PC-3 (cell line): ENCODE data around the gene LCE7A. TPM values are rescaled to one million over a fixed set of nuclear protein-coding genes. Genes with fewer than 3 reads are reported as not detected.

ENCODE experiments used
- ATAC-seq: fragments of 200-7000 bp; cut with Tn5 transposase; 2 replicates; pipeline ENCODE4 v1.9.1; 2020; ENCODE audit warnings: mild to moderate bottlenecking, moderate library complexity
- BruUV-seq: library from RNA; stranded (reverse); fragments of 400-500 nt; replicated peaks from 2 replicates; lab custom pipeline; 2021; lab: Mats Ljungman, UMichigan
- CTCF ChIA-PET: fragments of 300-600 bp; sonication (Branson Sonifier 250); formaldehyde crosslinking; loops from one replicate; lab custom pipeline; 2022; ENCODE audit warnings: antibody characterized with exemption; lab: Charles Lee
- POLR2A ChIA-PET: fragments of 300-600 bp; sonication (Branson Sonifier 250); formaldehyde crosslinking; loops from one replicate; lab custom pipeline; 2022; ENCODE audit warnings: antibody characterized with exemption; ENCODE audit not compliant: unreplicated experiment; lab: Charles Lee
- DNase-seq: peaks from one replicate; pipeline ENCODE4 v3.0.0-alpha.2; 2015
- H2AFZ ChIP-seq: fragments of 300-600 bp; sonication (generic); 2 replicates; pipeline ENCODE4 v1.6.0; 2016; ENCODE audit warnings: antibody characterized with exemption, low read length
- H3F3A ChIP-seq: fragments of 300-600 bp; sonication (generic); one replicate; pipeline ENCODE4 v1.6.0; 2017; ENCODE audit warnings: antibody characterized with exemption, low read length, control low read depth, mild to moderate bottlenecking; ENCODE audit not compliant: unreplicated experiment
- H3K27ac ChIP-seq: fragments of 300-600 bp; sonication (generic); 2 replicates; pipeline ENCODE4 v1.5.1; 2016; ENCODE audit warnings: mild to moderate bottlenecking, low read length
- H3K27me3 ChIP-seq: fragments of 300-600 bp; sonication (generic); 2 replicates; pipeline ENCODE4 v1.6.1; 2016; ENCODE audit warnings: low read length, mixed read lengths
- H3K36me3 ChIP-seq: fragments of 300-600 bp; sonication (generic); 2 replicates; pipeline ENCODE4 v1.6.1; 2016; ENCODE audit warnings: low read depth, mixed run types, low read length, mixed read lengths
- H3K4me1 ChIP-seq: fragments of 300-600 bp; sonication (generic); 2 replicates; pipeline ENCODE4 v1.5.1; 2016; ENCODE audit warnings: low read length; ENCODE audit not compliant: insufficient read depth
- H3K4me2 ChIP-seq: fragments of 300-600 bp; sonication (generic); 2 replicates; pipeline ENCODE4 v1.6.0; 2016; ENCODE audit warnings: low read length
- H3K4me3 ChIP-seq: fragments of 300-600 bp; sonication (generic); 2 replicates; pipeline ENCODE4 v1.5.1; 2016; ENCODE audit warnings: mild to moderate bottlenecking, low read length, mixed read lengths
- H3K79me2 ChIP-seq: fragments of 300-600 bp; sonication (generic); 2 replicates; pipeline ENCODE4 v1.6.1; 2017; ENCODE audit warnings: low read length, mixed read lengths
- H3K9ac ChIP-seq: fragments of 300-600 bp; sonication (generic); 2 replicates; pipeline ENCODE4 v1.6.0; 2016; ENCODE audit warnings: mild to moderate bottlenecking, low read length
- H3K9me2 ChIP-seq: fragments of 300-600 bp; sonication (generic); replicated peaks from 2 replicates; pipeline ENCODE4 v1.6.1; 2016; ENCODE audit warnings: mixed run types, low read length, mixed read lengths
- H3K9me3 ChIP-seq: fragments of 300-600 bp; sonication (generic); 2 replicates; pipeline ENCODE4 v1.6.1; 2016; ENCODE audit warnings: low read length, mixed read lengths
- H4K20me1 ChIP-seq: fragments of 300-600 bp; sonication (generic); 2 replicates; pipeline ENCODE4 v1.6.1; 2016; ENCODE audit warnings: low read length, mixed read lengths
- CTCF ChIP-seq: fragments of 300-600 bp; sonication (generic); conservative IDR thresholded peaks from 2 replicates; pipeline ENCODE4 v1.5.1; 2017; ENCODE audit warnings: antibody characterized with exemption, low read depth, mild to moderate bottlenecking, low read length
- EZH2 ChIP-seq: fragments of 300-600 bp; sonication (generic); IDR thresholded peaks from one replicate; pipeline ENCODE4 v1.6.1; 2017; ENCODE audit warnings: antibody characterized with exemption, mild to moderate bottlenecking, low read length; ENCODE audit not compliant: unreplicated experiment
- EZH2phosphoT487 ChIP-seq: fragments of 300-600 bp; sonication (generic); IDR thresholded peaks from 2 replicates; pipeline ENCODE4 v1.6.1; 2018; ENCODE audit warnings: mild to moderate bottlenecking, antibody characterized with exemption, low read length, borderline replicate concordance
- intact Hi-C: fragments of 100-400 bp; cut with micrococcal nuclease; formaldehyde crosslinking; loops from 2 replicates; pipeline ENCODE4 v1.9.0; 2023
- total RNA-seq: library from RNA; depleted of rRNA; stranded (reverse); fragments of >200 nt; gene quantifications from 2 replicates; pipeline ENCODE4 v1.2.3, GENCODE V29; 2014

LCE7A gene
- total RNA-seq, 1 experiment from 2014 or later: not detected

GRCh38 chr1:152880907-152881306 is 21.1 kb downstream of the LCE7A start:
- Histone ChIP-seq H3K36me3 (no peaks in the 10 kb centered on the region), H3K9me3 (no peaks in the 10 kb centered on the region), H3K27me3 (no peaks in the 10 kb centered on the region), H3K9me2 (no peaks in the 10 kb centered on the region), H4K20me1 (no peaks in the 10 kb centered on the region), H3F3A (no peaks in the 10 kb centered on the region), H3K79me2 (no peaks in the 10 kb centered on the region), H3K4me2 (no peak overlapping the region), H3K4me1 (no peaks in the 10 kb centered on the region), H2AFZ (no peak overlapping the region), H3K27ac (no peak overlapping the region), H3K4me3 (no peak overlapping the region), H3K9ac (no peak overlapping the region)
- POLR2A ChIA-PET: no interaction called here
- ATAC-seq: no peak
- intact Hi-C loops: no loop called here
- no TSS peak for BruUV-seq
- no peak for DNase-seq
- TF ChIP-seq EZH2phosphoT487 (no peak), EZH2 (no peak)
- CTCF ChIA-PET: no interaction called here

GRCh38 chr1:152884085-152884484 is 24.3 kb downstream of the LCE7A start:
- DNase-seq: no peak
- Histone ChIP-seq H4K20me1 (no peaks in the 10 kb centered on the region), H3K27ac (no peak overlapping the region), H3K4me1 (peaks cover 7% of the 10 kb centered on the region; the same call in 1 of the 2 replicates), H3K4me2 (no peak overlapping the region), H2AFZ (no peak overlapping the region), H3K27me3 (no peaks in the 10 kb centered on the region), H3K79me2 (no peaks in the 10 kb centered on the region), H3K36me3 (no peaks in the 10 kb centered on the region), H3K9me3 (no peaks in the 10 kb centered on the region), H3K9me2 (no peaks in the 10 kb centered on the region), H3K9ac (no peak overlapping the region), H3F3A (no peaks in the 10 kb centered on the region), H3K4me3 (no peak overlapping the region)
- ChIA-PET CTCF (no interaction called here), POLR2A (no interaction called here)
- intact Hi-C loops: no loop called here
- BruUV-seq: no TSS peak
- TF ChIP-seq EZH2phosphoT487 (no peak), CTCF (no peak), EZH2 (no peak)
- ATAC-seq: no peak

- no peaks in the 10 kb centered on the region for H3K27me3 ChIP-seq
- H3K27ac ChIP-seq: no peak overlapping the region
- no peaks in the 10 kb centered on the region for H3K36me3 ChIP-seq
- no peak overlapping the region for H3K4me2 ChIP-seq
- no peak for ATAC-seq
- intact Hi-C loops: no loop called here
- no peaks in the 10 kb centered on the region for H4K20me1 ChIP-seq
- no peaks in the 10 kb centered on the region for H3K9me3 ChIP-seq
- DNase-seq: no peak
- BruUV-seq: no TSS peak
- H3F3A ChIP-seq: no peaks in the 10 kb centered on the region
- H2AFZ ChIP-seq: no peak overlapping the region
- CTCF ChIA-PET: no interaction called here
- no peaks in the 10 kb centered on the region for H3K9me2 ChIP-seq
- H3K79me2 ChIP-seq: no peaks in the 10 kb centered on the region
- H3K9ac ChIP-seq: no peak overlapping the region
- TF ChIP-seq EZH2 (no peak), EZH2phosphoT487 (no peak), CTCF (no peak)
- H3K4me3 ChIP-seq: no peak overlapping the region
- peaks cover 7% of the 10 kb centered on the region; the same call in 1 of the 2 replicates for H3K4me1 ChIP-seq
- POLR2A ChIA-PET: no interaction called here
These were observed 24.7 kb downstream of the LCE7A start for GRCh38 chr1:152884506-152884905.
